ENCODE results near the gene PHF14.
A peak's percentile ranks its signal among the peaks of the same experiment; 100 is the strongest.

PHF14 gene

GRCh38 chr7:11168650-11169170 lies 195.0 kb downstream of the PHF14 start:
- no peak overlapping the region for H3K4me3 ChIP-seq (ENCODE audit: low read depth, low read length)

- H3K4me3 ChIP-seq (ENCODE audit: low read depth, low read length), result no peak overlapping the region
Measured at GRCh38 chr7:11170175-11170574, 196.5 kb downstream of the PHF14 start.

GRCh38 chr7:11170863-11171568 lies 197.3 kb downstream of the PHF14 start:
- no peak overlapping the region for H3K4me3 ChIP-seq (ENCODE audit: low read depth, low read length)

GRCh38 chr7:11171569-11172192 lies 198.0 kb downstream of the PHF14 start:
- no peak overlapping the region for H3K4me3 ChIP-seq (ENCODE audit: low read depth, low read length)

GRCh38 chr7:11172835-11173234 lies 199.2 kb downstream of the PHF14 start:
- H3K4me3 ChIP-seq (ENCODE audit: low read depth, low read length), result no peak overlapping the region

GRCh38 chr7:11175371-11175770 lies 201.7 kb downstream of the PHF14 start:
- H3K4me3 ChIP-seq (ENCODE audit: low read depth, low read length), result no peak overlapping the region

- no peak overlapping the region for H3K4me3 ChIP-seq (ENCODE audit: low read depth, low read length)
Measured at GRCh38 chr7:11175887-11176286, 202.2 kb downstream of the PHF14 start.

- no peak overlapping the region for H3K4me3 ChIP-seq (ENCODE audit: low read depth, low read length)
Measured at GRCh38 chr7:11176985-11177555, 203.4 kb downstream of the PHF14 start.

- no peak overlapping the region for H3K4me3 ChIP-seq (ENCODE audit: low read depth, low read length)
Measured at GRCh38 chr7:11177793-11178192, 204.1 kb downstream of the PHF14 start.

GRCh38 chr7:11181590-11181989 lies 207.9 kb downstream of the PHF14 start:
- H3K4me3 ChIP-seq (ENCODE audit: low read depth, low read length), result no peak overlapping the region

- H3K4me3 ChIP-seq (ENCODE audit: low read depth, low read length), result no peak overlapping the region
Measured at GRCh38 chr7:11182736-11183135, 209.1 kb downstream of the PHF14 start.

- no peak overlapping the region for H3K4me3 ChIP-seq (ENCODE audit: low read depth, low read length)
Measured at GRCh38 chr7:11185179-11185815, 211.6 kb downstream of the PHF14 start.

- H3K4me3 ChIP-seq (ENCODE audit: low read depth, low read length), result no peak overlapping the region
Measured at GRCh38 chr7:11188529-11189310, 215.0 kb downstream of the PHF14 start.

- H3K4me3 ChIP-seq (ENCODE audit: low read depth, low read length), result no peak overlapping the region
Measured at GRCh38 chr7:11191081-11191480, 217.4 kb downstream of the PHF14 start.

GRCh38 chr7:11191574-11192220 lies 218.0 kb downstream of the PHF14 start:
- H3K4me3 ChIP-seq (ENCODE audit: low read depth, low read length), result no peak overlapping the region

GRCh38 chr7:11192506-11192905 lies 218.8 kb downstream of the PHF14 start:
- no peak overlapping the region for H3K4me3 ChIP-seq (ENCODE audit: low read depth, low read length)

- H3K4me3 ChIP-seq (ENCODE audit: low read depth, low read length), result peak overlapping the region; percentile 27
Measured at GRCh38 chr7:11193131-11193867, 219.6 kb downstream of the PHF14 start.

GRCh38 chr7:11193888-11194287 lies 220.2 kb downstream of the PHF14 start:
- H3K4me3 ChIP-seq (ENCODE audit: low read depth, low read length), result no peak overlapping the region

GRCh38 chr7:11194492-11194891 lies 220.8 kb downstream of the PHF14 start:
- H3K4me3 ChIP-seq (ENCODE audit: low read depth, low read length), result no peak overlapping the region

GRCh38 chr7:11195502-11195901 lies 221.8 kb downstream of the PHF14 start:
- no peak overlapping the region for H3K4me3 ChIP-seq (ENCODE audit: low read depth, low read length)
